Fibroblast of skin of right quadriceps (primary cell): ENCODE measurements around the gene WNT9A.

Source experiments
- DNase-seq: peaks from one replicate; pipeline ENCODE4 v3.0.0-alpha.2; 2013

WNT9A gene

GRCh38 chr1:227954163-227954850 is 6.6 kb upstream of the WNT9A start:
- no peak for DNase-seq

- DNase-seq: no peak
Measured at GRCh38 chr1:227953022-227953412, 5.3 kb upstream of the WNT9A start.

GRCh38 chr1:227952374-227953021 is 4.8 kb upstream of the WNT9A start:
- DNase-seq: no peak

- DNase-seq: no peak
Measured at GRCh38 chr1:227951624-227952373, 4.1 kb upstream of the WNT9A start.

- DNase-seq: no peak
Measured at GRCh38 chr1:227950735-227951346, 3.1 kb upstream of the WNT9A start.

- no peak for DNase-seq
Measured at GRCh38 chr1:227949954-227950734, 2.4 kb upstream of the WNT9A start.

- no peak for DNase-seq
Measured at GRCh38 chr1:227949341-227949921, 1.7 kb upstream of the WNT9A start.

- DNase-seq: no peak
Measured at GRCh38 chr1:227948493-227949260, 945 bp upstream of the WNT9A start.

GRCh38 chr1:227947386-227947675 is 401 bp downstream of the WNT9A start:
- no peak for DNase-seq

- DNase-seq: peak; percentile 57
Measured at GRCh38 chr1:227946624-227947385, 927 bp downstream of the WNT9A start.

GRCh38 chr1:227945891-227946623 is 1.7 kb downstream of the WNT9A start:
- DNase-seq: peak; percentile 12

- DNase-seq: no peak
Measured at GRCh38 chr1:227944931-227945890, 2.5 kb downstream of the WNT9A start.

GRCh38 chr1:227944090-227944930 is 3.4 kb downstream of the WNT9A start:
- DNase-seq: no peak

GRCh38 chr1:227943381-227944089 is 4.2 kb downstream of the WNT9A start:
- DNase-seq: no peak

- no peak for DNase-seq
Measured at GRCh38 chr1:227942716-227943261, 4.9 kb downstream of the WNT9A start.

GRCh38 chr1:227942021-227942715 is 5.6 kb downstream of the WNT9A start:
- DNase-seq: no peak
